Stimulated activated CD8-positive, alpha-beta memory T cell treated with anti-CD3 and anti-CD28 coated beads, Interleukin-4, amount 100 ng/mL, for 1 hour (primary cell): ENCODE measurements around the gene MADCAM1.
"Not testable (repeated sequence)": the region's sequence is repeated elsewhere in the genome, so short reads cannot be mapped to it uniquely, and the experiment has no call there.

Experiments used
- DNase-seq, 2 donors: peaks; one replicate each; pipeline ENCODE4 v3.0.0-alpha.2; 2020; ENCODE audit warnings: low read depth in 2 of 2, low spot score in 1 of 2

Gene MADCAM1

DNA sequence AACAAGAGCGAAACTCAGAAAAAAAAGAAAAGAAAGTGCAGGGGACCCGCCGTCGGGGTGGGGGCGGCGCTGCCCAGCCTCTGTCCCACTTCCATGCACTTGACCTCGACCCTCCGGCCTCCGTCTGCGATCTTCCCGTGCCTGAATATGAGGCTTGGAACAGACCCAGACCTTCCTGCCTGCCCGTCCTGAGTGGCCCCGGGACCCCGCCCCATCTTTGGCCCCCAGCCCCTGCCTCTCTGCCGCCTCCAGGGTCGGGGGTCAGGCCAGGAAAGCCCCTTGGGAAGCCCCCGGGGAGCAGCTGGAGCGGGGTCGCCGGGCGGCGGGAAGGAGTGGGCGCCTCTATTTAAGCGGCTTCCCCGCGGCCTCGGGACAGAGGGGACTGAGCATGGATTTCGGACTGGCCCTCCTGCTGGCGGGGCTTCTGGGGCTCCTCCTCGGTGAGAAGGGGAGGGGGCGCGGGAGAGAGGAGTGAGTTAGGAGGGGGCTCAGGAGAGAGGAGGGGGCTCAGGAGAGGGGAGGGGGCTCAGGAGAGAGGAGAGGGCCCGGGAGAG is at the start of gene MADCAM1:
MADCAM1 (plus strand) TSS at position 375 of the 554 bp plus-strand sequence; CDS start at position 389, 14 bp downstream.
- DNase-seq: no peak

DNA sequence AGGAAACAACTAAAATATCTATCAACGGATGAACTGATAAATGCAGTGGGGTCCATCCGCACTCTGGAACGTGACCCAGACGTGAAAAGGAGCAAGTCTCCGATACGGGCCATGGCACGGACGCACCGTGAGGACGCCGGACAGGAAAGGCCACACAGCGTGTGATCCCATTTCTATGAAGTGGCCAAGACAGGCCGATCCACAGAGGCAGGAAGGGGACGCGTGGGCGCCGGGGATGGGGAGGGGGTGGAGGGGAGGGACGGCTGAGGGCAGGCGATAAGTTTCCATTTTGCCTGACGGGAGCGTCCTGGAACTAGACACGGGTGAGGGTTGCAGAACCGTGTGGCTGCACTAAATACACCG is 49.2 kb upstream of the MADCAM1 start:
- DNase-seq: no peak

DNA sequence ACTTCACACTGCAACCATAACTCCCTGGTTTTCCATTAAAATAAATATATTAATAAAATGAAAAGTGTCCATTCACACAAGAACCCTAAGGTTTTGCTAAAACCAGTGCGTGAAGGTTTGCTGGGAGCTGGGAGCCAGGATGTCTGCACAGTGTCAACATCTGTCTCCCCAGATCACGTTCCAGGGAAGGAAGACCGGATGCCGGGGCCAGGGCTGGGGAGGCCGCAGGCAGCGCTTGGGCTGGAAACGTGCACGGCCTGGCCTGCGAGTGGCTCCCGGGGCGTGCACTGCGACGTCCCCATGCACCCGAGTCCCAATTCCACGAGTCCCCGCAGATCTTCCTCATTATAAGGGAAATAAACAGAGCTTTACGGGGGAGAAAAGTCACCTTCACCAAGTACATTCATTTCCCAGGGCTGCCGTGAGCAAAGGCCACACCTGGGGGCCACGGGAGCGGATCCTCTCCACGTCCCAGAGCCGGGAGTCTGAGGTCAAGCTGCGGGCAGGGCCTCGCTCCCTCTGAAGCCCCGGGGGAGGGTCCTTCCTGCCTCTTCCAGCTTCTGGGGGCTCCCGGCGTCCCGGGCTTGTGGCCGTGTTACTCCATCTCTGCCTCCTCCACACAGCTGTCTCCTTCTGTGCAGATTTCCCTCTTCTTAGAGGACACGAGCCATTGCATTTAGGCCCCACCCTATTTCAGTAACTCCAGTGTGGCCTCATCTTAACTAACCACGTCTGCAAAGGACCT is 48.3 kb upstream of the MADCAM1 start:
- no peak for DNase-seq

GRCh38 chr19:449916-450315 is 46.4 kb upstream of the MADCAM1 start:
- no peak for DNase-seq

GRCh38 chr19:450912-451481 is 45.3 kb upstream of the MADCAM1 start:
- DNase-seq: not testable (repeated sequence)

- no peak for DNase-seq
Measured at GRCh38 chr19:452829-453228, 43.5 kb upstream of the MADCAM1 start.

- no peak for DNase-seq
Measured at GRCh38 chr19:453606-454005, 42.7 kb upstream of the MADCAM1 start.

DNA sequence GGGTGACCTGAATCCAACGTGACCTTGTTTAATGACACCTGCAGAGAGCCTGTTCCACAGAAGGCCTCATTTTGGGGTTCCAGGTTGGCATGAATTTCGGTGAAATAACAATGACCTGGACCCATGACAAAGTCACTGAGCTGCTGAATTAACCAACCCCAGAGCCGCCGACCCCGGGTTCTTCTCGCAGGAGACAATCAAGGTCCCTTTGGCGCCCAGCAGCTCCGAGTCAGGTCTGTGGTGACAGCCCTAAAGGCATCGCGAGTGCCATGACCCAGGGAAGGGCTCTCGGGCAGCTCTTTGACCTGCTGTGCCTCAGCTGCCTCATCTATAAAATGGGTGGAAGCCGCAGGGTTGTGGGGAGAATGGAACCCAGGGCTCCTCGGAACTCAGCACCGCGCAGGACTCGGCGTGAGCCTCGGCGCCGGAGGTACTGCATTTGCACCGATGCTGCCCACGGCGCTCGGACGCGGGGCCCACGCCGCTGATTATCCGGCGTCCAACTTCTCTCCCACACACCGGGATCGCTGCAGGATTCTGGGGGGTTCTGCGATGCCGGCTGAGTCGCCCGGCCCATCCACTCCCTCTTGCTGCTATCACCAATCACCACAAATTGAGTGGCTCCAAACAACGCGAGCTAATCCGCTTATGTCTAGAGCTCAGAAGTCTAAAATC is 41.1 kb upstream of the MADCAM1 start:
- DNase-seq: no peak

DNA sequence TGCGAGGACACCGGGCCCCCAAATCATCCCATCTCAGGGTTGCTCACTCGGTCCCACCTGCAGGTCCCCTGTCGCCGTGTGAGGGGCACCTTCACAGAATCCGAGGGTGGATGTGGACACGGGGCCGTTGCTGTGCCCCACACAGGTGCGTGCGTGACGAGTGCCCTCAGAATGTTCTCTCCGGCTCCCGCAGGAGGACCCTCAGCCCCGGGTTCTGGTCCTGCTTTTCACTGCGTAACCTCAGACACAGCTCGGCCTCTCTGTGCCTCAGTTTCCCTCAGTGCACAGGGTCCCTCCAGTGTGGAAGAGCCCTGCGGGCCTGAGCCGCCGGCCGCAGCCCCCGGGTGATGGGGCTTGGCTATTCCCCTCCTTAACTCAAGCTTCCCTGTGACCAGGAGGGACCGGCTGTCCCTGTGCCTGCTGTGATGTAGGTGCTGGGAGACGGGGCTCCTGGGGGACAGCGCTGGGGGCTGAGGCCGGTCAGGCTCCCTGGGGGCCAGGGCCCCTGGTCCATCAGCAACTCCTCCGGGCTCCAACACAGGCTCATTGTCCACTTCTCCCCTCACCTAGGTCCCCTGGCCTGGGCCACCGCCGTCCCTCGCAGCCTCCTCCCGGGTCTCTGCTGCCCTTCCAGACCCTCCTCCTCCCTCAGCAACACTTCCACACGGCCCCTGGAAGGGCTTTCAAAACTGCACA is 40.3 kb upstream of the MADCAM1 start:
- no peak for DNase-seq

- no peak for DNase-seq
Measured at GRCh38 chr19:456547-457110, 39.7 kb upstream of the MADCAM1 start.

DNA sequence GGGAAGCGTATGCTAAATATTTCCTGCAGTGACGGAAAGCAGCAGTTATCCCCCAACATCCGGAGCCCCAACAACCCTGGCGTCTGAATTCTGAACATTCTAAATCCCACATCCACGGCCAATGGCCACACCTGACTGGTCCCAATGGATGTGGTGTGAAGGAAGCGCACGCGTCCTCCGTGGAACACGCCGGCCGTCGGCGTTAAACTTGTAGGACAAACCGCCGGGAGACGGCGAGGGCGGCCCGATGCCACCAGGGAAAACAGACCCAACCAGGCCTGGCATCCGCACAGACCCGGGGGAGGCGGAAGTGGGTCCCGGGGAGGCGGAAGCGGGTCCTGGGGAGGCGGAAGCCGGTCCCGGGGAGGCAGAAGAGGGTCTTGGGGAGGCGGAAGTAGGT is 38.6 kb upstream of the MADCAM1 start:
- no peak for DNase-seq

DNA sequence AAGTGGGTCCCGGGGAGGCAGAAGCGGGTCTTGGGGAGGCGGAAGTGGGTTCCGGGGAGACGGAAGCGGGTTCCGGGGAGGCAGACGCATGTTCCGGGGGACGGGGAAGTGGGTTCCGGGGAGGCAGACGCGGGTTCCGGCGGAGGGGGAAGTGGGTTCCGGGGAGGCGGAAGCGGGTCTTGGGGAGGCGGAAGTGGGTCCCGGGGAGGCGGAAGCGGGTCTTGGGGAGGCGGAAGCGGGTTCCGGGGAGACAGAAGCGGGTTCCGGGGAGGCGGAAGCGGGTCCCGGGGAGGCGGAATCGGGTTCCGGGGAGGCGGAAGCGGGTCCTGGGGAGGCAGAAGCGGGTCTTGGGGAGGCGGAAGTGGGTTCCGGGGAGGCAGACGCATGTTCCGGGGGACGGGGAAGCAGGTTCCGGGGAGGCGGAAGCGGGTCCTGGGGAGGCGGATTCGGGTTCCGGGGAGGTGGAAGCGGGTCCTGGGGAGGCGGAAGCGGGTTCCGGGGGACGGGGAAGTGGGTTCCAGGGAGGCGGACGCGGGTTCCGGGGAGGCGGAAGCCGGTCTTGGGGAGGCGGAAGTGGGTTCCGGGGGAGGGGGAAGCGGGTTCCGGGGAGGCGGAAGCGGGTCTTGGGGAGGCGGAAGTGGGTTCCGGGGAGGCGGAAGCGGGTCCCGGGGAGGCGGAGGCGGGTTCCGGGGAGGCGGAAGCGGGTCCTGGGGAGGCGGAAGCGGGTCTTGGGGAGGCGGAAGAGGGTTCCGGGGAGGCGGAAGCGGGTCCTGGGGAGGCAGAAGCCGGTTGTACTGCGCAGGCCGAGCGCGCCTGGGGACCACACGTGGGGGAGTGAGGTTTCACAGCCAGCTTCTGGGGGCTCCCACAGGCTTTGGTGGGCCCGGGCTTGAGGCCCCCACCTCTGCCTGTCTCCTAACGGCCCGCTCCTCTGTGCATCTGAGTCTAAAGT is 37.9 kb upstream of the MADCAM1 start:
- no peak for DNase-seq

DNA sequence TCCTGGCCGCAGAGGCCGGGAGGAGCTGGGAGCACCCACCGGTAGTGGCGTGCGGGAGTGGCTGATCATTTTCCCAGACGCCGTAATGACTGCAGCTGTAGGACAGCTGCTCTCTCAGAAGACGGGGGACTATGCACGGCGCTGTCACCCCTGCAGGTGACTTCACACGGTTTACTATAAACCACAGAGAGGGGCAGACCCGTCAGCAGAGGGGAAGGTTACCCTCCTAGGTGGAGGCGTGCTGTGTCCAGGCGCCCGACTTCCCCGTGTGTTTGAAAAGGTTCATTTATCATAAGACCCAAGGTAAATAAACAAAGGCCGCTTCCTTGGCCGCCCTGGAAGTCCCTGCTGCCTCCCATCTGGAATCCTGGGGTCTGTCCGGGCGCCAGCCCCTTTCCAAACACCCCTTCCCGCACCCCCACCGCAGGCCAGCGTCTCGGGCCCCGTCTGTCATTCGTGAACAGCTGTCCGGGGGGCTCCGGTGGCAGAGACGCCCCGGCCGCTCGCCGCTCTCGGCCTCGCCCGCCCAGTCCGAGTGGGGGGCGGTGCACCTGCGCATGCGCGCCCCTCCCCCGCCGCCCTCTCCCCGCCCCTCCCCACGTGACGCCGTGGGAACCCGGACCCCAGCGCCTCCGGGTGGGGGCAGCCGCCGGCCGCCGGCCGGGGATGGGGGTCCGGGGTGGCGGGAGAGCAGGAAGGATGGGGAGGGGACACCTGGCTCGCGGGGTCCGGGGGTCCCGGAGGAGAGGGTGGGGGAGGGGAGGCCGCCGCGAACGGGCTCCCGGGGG is 36.4 kb upstream of the MADCAM1 start:
- DNase-seq: no peak

- DNase-seq: no peak
Measured at GRCh38 chr19:460877-461720, 35.2 kb upstream of the MADCAM1 start, which contains the start of gene SHC2. TSS of gene SHC2 (minus strand) at chr19:461033. CDS start at chr19:460996, 37 bp downstream.

- DNase-seq: no peak
Measured at GRCh38 chr19:461721-462551, 34.4 kb upstream of the MADCAM1 start.

DNA sequence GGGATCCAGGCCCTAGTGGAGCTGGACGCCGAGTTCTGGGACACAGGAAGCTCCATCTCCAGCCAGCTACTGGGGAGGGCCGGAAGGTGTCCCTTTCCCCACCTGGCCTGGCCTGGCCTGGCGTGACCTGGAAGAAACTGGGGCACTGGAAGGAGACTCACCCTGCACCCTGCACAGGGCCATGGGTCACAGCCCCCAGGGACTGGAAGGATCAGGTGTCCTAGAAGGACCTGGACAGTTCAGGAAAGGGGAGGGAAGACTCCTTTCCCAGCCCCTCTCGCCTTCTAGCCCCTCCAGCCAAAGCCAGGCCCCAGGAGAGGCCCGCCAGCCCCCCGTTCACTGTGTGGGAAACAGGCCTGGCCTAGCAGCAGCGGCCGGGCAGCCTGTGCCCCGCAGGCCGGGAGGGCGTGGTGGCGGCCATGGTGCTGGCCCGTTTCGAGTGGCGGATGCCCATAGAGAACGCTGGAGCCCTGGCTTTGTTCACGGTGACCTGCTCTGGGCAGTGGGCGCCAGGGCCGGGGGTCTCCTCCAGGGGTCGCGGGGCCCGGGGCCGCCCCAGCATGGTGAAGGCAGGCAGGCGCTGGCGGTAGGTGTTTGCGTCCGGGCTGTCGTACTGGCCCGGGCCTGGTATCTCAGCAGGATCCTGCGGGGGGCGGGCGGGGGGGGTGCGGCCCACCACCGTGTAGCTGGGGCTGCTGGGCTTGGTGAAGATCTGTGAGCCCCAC is 32.6 kb upstream of the MADCAM1 start:
- DNase-seq: no peak

DNA sequence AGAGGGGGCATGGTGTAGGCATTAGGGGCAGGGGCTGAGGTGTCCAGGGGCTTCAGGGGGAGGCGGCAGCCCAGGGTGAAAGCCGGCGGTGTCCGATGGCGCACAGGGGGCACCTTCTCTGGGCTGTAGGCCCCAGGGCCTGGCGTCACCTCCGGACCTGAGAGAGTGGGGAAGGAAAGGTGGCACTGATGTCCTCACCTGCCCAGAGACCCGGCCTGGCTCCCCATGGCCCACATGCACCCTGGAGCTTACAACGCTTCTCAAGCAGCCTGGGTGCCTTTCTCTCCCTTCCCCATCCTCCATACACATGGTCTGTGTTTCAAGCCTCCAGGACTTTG is 32.1 kb upstream of the MADCAM1 start:
- no peak for DNase-seq
